Measurements from ENCODE around the gene PCNX1.
"Not testable (repeated sequence)": the region's sequence is repeated elsewhere in the genome, so short reads cannot be mapped to it uniquely, and the experiment has no call there.

PCNX1 gene

DNA sequence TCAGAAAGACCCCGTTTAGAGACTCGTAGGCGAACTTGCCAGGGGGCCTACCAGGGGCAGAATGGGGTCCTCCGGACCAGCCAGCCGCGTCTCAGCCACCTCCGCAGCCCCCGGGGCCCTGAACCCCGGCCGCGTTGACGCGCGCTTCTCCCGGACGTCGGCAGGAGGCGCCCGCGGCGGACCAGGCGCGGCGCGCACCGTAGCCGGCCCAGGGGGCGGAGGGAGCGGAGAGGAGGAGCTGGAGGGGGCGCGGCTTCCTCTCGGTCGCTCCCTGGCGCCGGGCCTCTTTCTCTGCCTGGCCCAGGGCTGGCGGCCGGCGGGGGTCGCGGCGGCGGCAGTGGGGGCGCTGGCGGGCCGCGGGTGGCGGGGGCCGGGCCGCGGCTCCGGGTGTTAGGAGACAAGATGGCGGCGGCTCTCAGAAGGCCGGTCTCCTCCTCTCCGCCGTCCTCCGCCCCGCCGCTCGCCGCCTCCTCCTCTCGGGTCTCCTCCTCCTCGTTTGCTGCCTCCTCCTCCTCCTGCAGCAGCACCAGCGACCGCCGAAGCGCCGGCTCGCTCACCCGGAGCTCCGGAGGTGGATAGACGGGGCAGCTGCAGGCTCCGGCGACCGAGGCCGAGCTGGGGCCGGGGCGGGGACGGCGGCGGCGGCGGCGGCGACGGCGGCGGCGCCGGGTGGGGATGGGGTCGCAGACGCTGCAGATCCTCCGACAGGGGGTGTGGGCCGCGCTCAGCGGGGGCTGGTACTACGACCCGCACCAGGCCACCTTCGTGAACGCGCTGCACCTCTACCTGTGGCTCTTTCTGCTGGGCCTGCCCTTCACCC, at the start of gene PCNX1:
TSS of gene PCNX1 (plus strand) at position 284 of the 820 bp plus-strand sequence. CDS start at position 676, 392 bp downstream.
- DNase-seq, result peak; percentile 92

DNA sequence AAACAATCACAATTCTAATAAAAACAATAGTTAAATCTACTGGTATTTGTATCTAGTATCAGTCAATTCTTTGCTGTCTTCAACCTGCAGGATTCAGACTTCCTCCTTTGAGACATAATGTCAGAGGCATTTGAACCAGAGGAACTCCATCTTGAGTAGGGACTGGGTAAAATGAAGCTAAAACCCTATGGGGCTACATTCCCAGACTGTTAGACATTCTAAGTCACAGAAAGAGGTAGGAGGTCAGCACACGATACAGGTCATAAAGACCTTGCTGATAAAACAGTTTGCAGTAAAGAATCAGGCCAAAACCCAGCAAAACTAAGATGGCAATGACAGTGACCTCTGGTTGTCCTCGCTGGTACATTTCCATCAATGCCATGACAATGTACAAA, 49.8 kb upstream of the PCNX1 start:
- DNase-seq, result no peak

DNA sequence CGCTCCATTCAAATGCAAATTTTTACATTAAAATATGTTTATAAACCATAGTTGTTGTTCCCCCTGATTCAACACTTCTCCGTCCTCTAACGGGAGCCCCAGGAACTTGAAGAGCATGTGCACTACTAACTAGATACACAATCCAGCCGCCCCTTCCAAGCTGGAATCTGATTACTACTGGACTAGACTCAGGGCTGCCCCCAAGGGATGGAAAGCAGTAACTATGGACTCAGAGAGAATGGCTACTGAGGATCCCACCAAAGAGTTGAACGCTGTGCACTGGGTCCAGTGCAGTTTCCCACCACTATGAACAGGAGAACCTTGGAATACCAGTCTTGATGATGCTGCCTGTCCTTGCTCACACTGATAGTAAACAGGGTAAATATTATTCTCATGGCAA, 48.6 kb upstream of the PCNX1 start:
- no peak for DNase-seq

DNA sequence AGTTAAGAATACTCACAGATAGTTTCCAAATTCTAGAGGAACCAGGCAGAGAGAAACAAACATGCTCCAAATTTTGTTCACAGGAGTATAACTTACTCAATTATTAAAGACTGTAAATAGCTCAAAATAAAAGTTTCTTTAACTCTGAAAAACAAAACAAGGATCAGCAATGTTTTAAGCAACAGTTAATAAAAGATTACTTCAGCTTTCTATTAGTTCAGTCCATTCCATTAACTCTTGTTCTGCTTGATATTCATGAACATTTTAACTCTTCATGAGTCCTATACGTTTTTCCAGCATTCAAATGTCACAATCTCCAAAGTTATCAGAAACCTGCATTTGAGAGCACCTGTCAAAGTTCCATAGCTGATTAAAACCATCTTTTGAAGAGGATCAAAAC, 40.3 kb upstream of the PCNX1 start:
- not testable (repeated sequence) for DNase-seq

DNA sequence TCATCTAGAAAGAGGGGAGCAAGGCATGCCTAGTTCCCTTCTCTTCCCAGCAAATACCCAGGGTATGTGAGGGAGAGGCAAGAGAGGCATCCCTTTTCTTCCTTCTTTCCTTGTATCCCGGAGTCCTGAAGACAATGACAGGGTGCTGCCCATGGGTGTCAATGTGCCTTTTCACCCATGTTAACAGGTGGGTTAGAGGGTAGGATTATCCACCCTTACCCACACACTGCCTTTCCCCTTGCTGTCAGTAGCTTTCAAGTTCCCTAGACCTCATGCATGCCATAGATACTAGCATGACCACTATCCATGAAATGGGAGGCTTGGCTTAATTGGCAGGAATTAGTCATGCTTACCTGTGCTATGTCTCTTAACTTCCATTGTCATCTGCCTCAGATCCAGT, 36.3 kb upstream of the PCNX1 start:
- no peak for DNase-seq

DNA sequence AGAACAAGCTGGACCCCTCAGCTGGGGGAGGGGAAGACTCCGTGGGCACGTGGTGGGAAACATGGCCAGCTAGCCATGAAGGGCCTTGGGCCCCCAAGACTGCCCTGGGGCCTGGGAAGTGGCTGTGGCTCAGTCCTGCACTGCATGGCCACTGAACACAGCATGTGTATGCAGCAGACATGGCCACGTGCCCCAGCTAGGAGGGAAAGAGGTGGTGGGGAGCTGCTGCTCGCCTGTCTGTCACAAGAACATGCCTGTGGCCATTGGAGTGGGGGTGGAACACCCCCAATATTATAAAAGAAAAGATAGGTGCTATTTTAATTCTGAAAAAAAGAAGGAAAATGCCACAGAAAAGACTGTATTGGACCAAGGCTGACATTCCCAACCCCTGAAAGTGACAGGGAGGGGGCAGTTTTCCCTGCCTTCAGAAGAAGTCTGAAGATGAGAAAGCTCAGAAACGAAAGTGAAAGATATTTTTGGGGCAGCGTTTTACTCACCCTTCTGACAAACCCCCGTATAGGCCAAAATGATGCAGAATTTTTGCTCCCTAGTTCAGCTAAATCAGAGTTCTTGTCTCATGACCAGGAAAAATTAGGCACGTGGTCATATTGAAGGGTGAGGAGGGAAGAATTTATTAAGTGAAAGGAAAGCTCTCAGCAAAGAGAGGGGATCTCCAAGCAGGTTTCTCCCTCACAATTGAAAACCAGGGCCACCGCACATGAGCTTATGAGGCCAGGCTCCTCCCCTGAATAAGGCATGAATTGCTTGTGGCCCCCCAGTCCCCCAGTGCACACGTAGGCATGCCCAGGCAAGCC, 35.2 kb upstream of the PCNX1 start:
- DNase-seq, result no peak

DNA sequence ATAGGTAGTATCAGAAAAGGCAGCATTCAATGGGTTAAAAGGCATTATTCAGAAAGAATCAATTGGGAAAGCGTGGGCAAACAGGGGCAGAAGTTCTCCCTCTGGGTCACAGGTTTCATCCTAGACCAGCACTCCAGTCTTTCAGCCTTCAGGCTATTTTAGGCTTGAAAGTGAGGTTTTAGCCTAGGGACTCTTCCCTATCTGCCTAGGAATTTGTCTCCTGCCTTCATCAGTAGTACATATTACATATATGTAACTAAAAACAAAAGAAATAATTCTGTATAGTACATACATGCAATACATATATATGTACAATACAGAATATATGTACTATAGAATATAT, 34.6 kb upstream of the PCNX1 start:
- DNase-seq, result no peak

DNA sequence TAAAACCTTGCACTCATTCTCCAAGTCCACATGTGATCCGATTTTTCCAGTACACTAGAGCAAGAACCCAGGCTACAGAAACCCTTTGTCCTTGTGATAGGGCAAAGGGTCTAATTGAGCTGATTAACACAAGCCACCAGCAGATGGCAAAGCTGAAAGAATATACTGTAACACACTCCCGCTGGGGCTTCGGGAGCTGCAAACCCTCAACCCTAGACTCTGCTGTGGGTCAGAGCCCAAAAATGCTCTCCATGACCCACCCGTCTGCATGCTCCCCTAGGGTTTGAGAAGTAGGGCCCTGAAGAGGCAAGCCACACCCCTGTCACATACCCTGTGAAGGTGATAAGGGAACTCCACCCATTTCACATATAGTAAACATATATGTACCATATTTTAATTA, 33.6 kb upstream of the PCNX1 start:
- DNase-seq, result no peak

DNA sequence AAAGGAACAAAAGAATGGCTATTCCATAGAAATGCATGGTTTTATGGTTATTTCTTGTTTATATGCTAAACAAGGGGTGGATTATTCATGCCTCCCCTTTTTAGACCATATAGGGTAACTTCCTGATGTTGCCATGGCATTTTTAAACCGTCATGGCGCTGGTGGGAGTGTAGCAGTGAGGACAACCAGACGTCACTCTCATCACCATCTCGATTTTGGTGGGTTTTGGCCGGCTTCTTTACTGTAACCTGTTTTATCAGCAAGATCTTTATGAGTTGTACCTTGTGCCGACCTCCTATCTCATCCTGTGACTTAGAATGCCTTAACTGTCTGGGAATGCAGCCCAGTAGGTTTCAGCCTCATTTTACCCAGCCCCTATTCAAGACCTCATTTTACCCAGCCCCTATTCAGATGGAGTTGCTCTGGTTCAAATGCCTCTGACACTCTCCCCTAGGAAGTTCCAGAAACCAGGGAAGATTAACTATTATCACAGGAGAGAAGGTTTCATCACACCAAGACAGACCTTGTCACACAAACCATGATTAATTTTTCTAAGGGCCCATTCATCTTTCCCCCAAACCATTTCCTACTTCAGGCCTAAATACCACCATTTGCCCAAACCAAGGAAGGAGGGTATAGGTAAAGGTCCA, 31.3 kb upstream of the PCNX1 start:
- not testable (repeated sequence) for DNase-seq

DNA sequence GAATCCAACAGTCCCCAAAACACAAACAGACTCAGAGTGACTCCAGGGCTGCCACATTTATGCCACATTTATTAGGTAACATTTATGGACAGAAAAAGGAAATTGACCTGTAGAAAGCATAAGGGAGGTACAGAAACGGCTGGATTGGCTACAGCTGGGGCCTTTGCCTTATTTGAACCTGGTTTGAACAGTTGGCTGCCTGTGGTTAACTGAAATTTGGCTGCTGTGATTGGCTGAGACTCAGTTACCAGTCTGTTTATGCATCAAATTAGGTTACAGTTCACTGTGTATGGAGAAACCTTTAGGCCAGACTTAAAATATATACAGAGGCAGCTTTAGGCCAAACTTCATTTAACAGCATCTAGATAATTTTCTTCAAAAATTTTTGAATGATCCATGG, 27.8 kb upstream of the PCNX1 start:
- DNase-seq, result no peak

DNA sequence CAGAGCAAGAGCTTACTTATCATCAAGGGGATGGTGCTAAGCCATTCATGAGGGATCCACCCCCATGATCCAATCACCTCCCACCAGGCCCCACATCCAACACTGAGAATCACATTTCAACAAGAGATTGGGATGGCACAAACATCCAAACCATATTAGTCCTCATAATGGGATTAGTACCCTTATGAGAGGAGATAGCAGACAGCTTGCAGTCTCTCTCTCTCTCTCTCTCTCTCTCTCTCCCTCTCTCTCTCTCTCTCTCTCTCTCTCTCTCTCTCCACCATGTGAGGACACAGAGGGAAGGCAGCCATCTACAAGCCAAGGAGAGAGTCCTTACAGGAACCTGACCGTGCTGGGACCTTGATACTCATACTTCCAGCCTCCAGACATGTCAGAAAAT, 26.4 kb upstream of the PCNX1 start:
- not testable (repeated sequence) for DNase-seq

DNA sequence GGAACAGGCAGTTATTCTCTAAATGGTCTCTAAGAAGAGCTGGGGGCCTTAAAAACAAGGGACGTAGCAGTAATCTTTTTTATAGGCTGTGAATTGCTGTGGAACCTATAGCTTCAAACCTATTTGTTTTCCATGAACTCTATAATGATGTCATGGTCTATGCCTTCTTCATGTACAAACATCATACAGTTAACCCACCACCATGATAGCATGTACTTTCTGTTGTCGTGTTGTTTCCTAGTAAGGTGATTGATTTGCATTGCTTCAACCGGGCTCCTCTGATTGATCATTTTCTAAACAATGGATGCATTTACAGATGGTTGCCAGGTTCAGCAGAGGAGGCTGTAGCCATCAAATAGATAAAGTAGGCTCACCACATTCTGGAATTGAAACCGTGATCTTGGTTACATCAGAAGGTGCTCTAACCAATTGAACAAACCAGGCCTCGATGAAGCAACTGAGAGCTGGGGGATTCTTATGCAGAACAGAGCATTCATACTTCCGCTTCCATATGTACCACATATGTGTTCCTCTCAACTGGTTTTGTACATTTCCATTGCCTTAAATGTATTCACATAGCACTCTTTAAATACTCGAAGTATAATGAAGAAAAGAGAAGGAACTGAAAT, 25.6 kb upstream of the PCNX1 start:
- no peak for DNase-seq

DNA sequence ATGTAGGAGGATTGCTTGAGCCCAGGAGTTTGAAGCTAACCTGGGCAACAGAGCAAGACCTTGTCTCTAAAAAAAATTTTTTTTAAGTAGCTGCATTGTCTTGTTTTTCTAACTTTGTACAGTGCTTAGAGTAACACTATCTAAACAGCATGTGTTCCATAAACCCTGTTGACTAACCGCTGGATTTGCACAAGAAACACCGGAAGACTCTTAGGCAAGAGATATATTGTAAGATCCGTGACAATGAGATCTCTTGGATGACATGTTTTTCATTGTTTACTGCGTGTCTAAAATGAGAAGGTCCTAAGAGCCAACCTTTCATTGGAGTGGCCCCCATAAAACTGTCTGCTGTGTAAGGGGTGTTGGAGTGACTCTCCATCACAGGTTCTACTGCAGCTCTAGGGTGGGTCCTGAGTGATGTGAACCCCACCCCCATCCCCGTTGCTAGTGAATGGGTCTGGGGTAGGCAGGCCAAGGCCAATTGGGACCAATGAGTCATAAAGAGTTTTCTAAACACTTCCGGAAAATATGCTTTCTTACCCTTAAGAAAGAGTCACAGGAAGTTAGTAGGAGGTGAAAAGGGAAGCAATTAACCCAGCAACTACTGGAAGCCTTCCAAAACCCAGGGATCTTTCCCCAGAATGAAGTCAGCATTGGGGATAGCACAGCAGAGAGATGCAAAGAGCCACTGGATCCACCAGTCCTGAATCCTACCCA, 24.3 kb upstream of the PCNX1 start:
- no peak for DNase-seq

DNA sequence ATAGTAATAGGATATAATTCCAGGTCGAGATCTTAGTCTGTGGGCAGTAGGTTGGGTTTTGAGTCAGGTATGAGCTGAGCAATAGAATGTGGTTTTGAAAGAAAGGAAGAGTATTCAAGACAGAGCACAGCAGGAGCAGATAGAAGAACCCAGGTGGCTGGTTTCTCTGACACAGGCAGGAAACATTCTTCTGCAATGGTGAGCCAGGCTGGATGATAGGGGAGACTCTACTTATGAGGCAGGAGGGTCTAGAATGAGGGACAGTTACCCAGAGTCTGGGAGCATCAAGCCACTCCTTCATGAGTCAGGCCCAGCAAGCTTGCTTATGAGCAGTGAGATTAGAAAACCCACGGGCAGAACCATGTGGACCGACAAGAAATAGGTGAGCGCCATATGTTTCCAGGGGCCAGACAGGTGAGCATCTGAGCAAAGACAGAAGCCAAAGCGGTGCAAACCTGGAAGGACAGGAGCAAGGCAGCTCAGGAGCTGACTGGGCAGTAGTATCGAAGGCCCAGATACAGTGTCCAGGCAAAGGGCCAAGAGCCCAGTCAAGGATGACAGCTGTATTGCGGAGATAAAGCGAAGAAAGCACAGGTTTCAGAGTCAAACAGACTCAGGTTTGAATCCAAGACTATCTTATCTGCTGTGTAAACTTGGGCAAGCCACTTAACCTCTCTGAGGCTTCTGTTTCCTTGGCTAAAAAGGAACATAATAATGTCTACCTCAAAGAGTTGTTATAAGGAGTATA, 22.5 kb upstream of the PCNX1 start:
- peak; percentile 58 for DNase-seq

DNA sequence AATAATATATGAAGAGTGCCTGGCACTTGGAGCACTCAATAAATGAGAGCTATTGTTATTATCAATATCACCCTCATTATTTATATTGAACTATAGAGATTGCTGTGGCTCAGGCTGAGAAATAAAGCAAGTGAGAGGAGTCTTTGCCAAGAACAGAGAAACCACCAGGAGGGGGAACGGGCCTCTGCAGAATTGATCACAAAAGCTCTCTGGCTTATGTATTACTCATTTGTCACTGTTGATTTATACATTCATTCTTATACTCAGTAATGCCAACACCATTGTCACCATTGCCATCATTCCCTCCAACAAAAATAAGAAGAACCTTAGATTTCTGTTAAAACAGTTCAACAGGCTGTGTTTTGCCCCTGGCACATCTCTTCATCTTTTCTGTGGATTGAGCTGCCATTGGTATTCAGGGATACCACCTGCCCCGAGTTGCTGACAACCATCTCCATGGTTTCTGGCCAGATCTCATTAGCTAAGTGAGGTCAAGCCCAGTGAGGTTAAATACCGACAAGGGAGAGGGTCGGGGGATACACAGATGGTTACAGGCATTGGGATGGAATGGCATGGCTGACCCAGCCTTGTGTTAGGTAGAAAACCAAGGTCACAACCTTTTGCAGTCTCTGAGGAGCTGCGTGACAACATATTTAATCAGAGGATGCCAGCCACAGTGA, 21.8 kb upstream of the PCNX1 start:
- DNase-seq, result peak; percentile 74

DNA sequence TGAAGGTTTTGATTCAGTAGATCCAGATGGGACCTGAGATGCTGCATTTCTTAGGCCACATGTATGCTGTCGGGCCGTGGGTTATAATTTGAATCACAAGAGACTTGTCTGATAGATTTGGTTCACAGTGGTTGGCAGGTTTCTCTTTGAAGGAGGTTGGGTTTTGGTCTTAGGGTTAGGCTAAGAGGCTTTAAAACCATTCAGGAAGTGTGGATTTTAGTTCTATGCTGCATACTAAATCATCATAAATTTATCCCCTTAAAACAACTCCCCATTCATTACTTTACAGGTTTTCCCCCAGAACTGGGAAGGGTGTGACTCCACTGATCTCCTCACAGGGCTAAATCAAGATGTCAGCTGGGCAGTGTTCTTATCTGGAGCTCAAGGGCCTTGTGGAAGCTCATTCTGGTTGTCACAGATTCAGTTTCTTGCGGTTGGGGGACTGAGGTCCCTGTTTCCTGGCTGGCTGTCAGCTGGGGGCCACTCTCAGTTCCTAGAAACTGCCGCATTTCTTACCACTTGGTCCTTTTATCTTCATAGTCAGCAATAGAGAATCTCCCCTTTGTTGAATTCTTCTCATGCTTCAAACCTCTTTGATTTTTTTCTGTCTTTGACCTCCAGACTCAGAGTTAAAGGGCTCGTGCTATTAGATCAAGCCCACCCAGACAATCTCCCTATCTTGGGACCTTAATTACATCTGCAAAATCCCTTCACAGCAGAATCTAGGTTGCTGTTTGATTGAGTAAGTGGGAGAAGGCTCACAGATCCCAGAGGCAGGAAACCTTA, 20.6 kb upstream of the PCNX1 start:
- DNase-seq, result peak; percentile 73

DNA sequence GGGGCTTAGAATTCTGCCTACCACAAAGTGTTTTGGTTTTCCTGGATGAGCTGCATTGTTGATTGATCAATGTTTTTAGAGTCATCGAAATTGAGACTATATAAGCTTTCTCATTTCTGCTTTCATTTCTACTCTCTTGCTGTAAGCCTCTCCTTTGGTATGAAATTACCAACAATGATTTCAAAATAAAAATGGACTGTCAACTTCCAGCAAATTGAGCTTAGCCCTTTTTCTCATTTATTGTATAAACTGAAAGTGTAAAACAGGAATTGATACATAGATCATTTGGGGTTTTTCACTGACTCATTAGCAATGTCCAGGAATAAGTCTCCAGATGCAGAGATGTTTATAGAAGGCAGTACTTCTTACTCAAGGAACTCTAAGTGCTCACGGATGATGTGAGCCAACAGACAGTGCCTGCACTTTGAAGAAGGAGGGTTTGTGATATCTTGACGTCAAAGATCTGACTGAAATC, 20.0 kb upstream of the PCNX1 start:
- no peak for DNase-seq

DNA sequence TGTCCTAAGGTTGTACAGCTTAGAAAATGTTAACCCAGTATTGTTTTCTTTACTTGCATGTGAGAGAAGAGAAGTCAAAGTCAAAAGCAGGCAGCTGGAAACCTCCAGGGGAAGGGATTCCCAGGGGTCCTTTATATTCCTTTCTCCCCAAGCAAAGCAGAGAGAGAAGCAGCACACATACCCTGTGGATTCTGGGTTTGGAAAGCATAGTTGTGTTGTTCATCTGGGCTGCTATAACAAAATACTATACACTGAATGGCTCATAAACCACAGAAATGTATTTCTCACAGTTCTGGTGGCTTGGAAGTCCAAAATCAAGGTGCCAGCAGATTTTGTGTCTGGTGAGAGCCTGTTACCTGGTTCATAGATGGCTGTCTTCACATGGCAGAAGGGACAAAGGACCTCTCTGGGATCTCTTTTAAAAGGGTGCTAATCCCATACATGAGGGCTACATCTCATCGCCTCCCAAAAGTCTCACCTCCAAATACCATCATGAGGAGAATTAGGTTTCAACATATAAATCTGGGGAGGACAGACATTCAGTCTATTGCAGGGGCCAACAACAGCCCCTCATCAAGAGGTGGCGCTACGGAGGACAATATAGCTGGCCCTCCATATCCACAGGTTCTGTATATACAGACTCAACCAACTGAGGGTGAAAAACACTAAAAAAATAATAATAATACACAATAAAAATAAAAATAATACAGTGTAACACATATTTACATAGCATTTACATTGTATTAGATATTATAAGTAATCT, 19.3 kb upstream of the PCNX1 start:
- DNase-seq, result no peak

DNA sequence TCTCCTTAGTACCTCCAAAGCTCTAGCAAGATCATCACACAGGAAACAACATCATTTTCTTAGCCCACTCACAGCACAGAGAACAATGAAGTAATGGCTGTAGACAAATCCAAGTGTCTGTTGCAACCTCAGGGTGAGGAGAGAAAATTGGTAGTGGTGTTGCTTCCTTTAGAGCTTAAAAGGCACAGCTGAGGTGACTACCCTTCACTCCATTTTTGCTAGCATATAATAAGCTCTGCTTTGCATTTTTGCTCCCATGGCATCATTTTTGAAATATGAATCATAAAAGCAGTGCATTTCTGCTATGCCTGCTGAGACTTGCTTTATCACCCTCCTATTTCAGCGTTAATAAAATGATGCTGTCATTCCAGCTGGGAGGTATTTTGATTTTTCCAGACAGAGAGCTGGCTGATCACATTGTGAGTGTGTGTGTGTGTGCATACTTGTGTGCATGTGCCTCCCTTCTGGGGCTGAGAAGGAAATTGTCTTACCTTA, 18.5 kb upstream of the PCNX1 start:
- DNase-seq, result no peak
